GM12878 (cell line): ENCODE data around the gene GPR75. TPM values are rescaled to one million over a fixed set of nuclear protein-coding genes. Genes with fewer than 3 reads are reported as not detected.

Experiments used
- ATAC-seq: fragments of 200-7000 bp; cut with Tn5 transposase; 3 replicates; pipeline ENCODE4 v1.9.1; 2020; ENCODE audit warnings: mild to moderate bottlenecking, moderate library complexity
- BruUV-seq: library from RNA; stranded (reverse); fragments of 400-500 nt; replicated peaks from 2 replicates; lab custom pipeline; 2021; lab: Mats Ljungman, UMichigan
- CTCF ChIA-PET: fragments of 300-600 bp; sonication (Branson Sonifier 250); formaldehyde crosslinking; extraction: SDS; loops from one replicate; lab custom pipeline; 2021; ENCODE audit warnings: inconsistent platforms; lab: Yijun Ruan, JAX
- POLR2A ChIA-PET: fragments of 350-600 bp; formaldehyde crosslinking; extraction: SDS; loops from one replicate; lab custom pipeline; 2021; ENCODE audit warnings: inconsistent platforms; lab: Charles Lee
- RAD21 ChIA-PET: fragments of 300-600 bp; sonication (Branson Sonifier 250); formaldehyde crosslinking; loops from one replicate; lab custom pipeline; 2023; ENCODE audit warnings: antibody characterized with exemption; ENCODE audit not compliant: unreplicated experiment; lab: Charles Lee
- SMC1A ChIA-PET: fragments of 300-600 bp; sonication (Branson Sonifier 250); formaldehyde crosslinking; loops from one replicate; lab custom pipeline; 2023; ENCODE audit not compliant: unreplicated experiment, uncharacterized antibody; lab: Charles Lee
- DNase-seq: peaks from one replicate; pipeline ENCODE4 v3.0.0-alpha.2; 2011; ENCODE audit warnings: low read depth, low spot score
- FAIRE-seq: peaks from 3 replicates; lab custom pipeline; 2011; peaks lifted over from hg19 to GRCh38; lab: Jason Lieb, UNC
- H2AFZ ChIP-seq: 2 replicates; pipeline ENCODE4 v1.6.0; 2011; ENCODE audit warnings: low read depth, low read length, control low read depth; ENCODE audit not compliant: control insufficient read depth
- H3K27ac ChIP-seq: 2 replicates; pipeline ENCODE4 v1.5.1; 2011; ENCODE audit warnings: control low read depth; ENCODE audit not compliant: control insufficient read depth, insufficient read depth
- H3K27me3 ChIP-seq, 2 experiments: replicated peaks in 1 of 2; 2 replicates each; pipeline versions ENCODE4 v1.6.0 to v1.6.1; 2011; ENCODE audit warnings: low read length in 1 of 2; ENCODE audit not compliant: control insufficient read depth in 2 of 2, insufficient read depth in 2 of 2
- H3K36me3 ChIP-seq, 2 experiments: 2 replicates each; pipeline ENCODE4 v1.5.1; 2011; ENCODE audit warnings: low read length in 1 of 2; ENCODE audit not compliant: control insufficient read depth in 2 of 2, insufficient read depth in 2 of 2
- H3K4me1 ChIP-seq: 2 replicates; pipeline ENCODE4 v1.6.1; 2011; ENCODE audit warnings: mild to moderate bottlenecking, low read length, moderate library complexity, mixed read lengths; ENCODE audit not compliant: control insufficient read depth, insufficient read depth
- H3K4me2 ChIP-seq: 2 replicates; pipeline ENCODE4 v1.6.0; 2011; ENCODE audit warnings: control low read depth; ENCODE audit not compliant: control insufficient read depth, insufficient read depth
- H3K4me3 ChIP-seq: fragments of 200-600 bp; sonication (generic); 2 replicates; pipeline ENCODE4 v1.5.1; 2016
- H3K79me2 ChIP-seq: 2 replicates; pipeline ENCODE4 v1.6.0; 2011; ENCODE audit warnings: low read length; ENCODE audit not compliant: control insufficient read depth, insufficient read depth
- H3K9ac ChIP-seq: 2 replicates; pipeline ENCODE4 v1.8.0; 2011; ENCODE audit warnings: low read length, control low read depth, mixed read lengths; ENCODE audit not compliant: control insufficient read depth, insufficient read depth
- H3K9me3 ChIP-seq: replicated peaks from 3 replicates; pipeline ENCODE4 v1.5.1; 2011; ENCODE audit warnings: mild to moderate bottlenecking, low read length; ENCODE audit not compliant: control insufficient read depth, insufficient read depth
- H4K20me1 ChIP-seq: 2 replicates; pipeline ENCODE4 v1.6.0; 2011; ENCODE audit not compliant: control insufficient read depth, insufficient read depth
- ASH2L ChIP-seq: fragments of 300-600, 200-600 bp; sonication (generic); IDR thresholded peaks from 2 replicates; pipeline ENCODE4 v1.6.1; 2017; ENCODE audit warnings: low read depth, mild to moderate bottlenecking, borderline replicate concordance
- MYC ChIP-seq: IDR thresholded peaks from 2 replicates; pipeline ENCODE4 v1.6.1; 2011; ENCODE audit warnings: mild to moderate bottlenecking, low read length, moderate library complexity, inconsistent platforms; ENCODE audit not compliant: insufficient read depth, insufficient replicate concordance, insufficient read length, severe bottlenecking
- NBN ChIP-seq: fragments of 450-650 bp; IDR thresholded peaks from 2 replicates; pipeline ENCODE4 v1.6.1; 2016
- NFIC ChIP-seq: IDR thresholded peaks from 2 replicates; pipeline ENCODE4 v1.6.1; 2012; ENCODE audit warnings: low read depth, mild to moderate bottlenecking, inconsistent platforms, low read length, moderate library complexity
- POU2F2 ChIP-seq: IDR thresholded peaks from 3 replicates; pipeline ENCODE4 v1.6.1; 2011; ENCODE audit warnings: low read depth, mild to moderate bottlenecking, low read length, borderline replicate concordance
- RB1 ChIP-seq: fragments of 450-650 bp; formaldehyde crosslinking; IDR thresholded peaks from 2 replicates; pipeline ENCODE4 v1.6.1; 2017; ENCODE audit warnings: mild to moderate bottlenecking, borderline replicate concordance
- RUNX3 ChIP-seq: IDR thresholded peaks from 2 replicates; pipeline ENCODE4 v1.6.1; 2012; ENCODE audit warnings: low read length, inconsistent platforms
- SMAD5 ChIP-seq: IDR thresholded peaks from 2 replicates; pipeline ENCODE4 v1.6.1; 2016; ENCODE audit warnings: antibody characterized with exemption, low read depth
- SMARCA5 ChIP-seq: fragments of 450-650 bp; IDR thresholded peaks from 2 replicates; pipeline ENCODE4 v1.6.1; 2017; ENCODE audit warnings: mild to moderate bottlenecking
- TCF12 ChIP-seq: IDR thresholded peaks from 2 replicates; pipeline ENCODE4 v1.6.1; 2011; ENCODE audit warnings: low read depth, mild to moderate bottlenecking, low read length
- YY1 ChIP-seq: IDR thresholded peaks from 2 replicates; pipeline ENCODE4 v1.6.1; 2011; ENCODE audit warnings: low read depth, mild to moderate bottlenecking, low read length
- ZNF592 ChIP-seq: fragments of 450-650 bp; IDR thresholded peaks from 2 replicates; pipeline ENCODE4 v1.6.1; 2017; ENCODE audit warnings: mild to moderate bottlenecking, moderate library complexity
- WGBS: methylation state at CpG from one replicate; pipeline ENCODE4 v1.1.6; 2016; ENCODE audit warnings: low lambda C conversion rate; ENCODE audit not compliant: insufficient replicate concordance, insufficient coverage; ENCODE audit errors: missing lambda C conversion rate; 5-methylcytosine and 5-hydroxymethylcytosine counted together
- in situ Hi-C: fragments of 300-500 bp; cut with MboI; formaldehyde crosslinking; loops from 9 replicates; pipeline ENCODE4 v1.14.3; 2018; ENCODE audit warnings: mixed read lengths
- intact Hi-C: fragments of 100-400 bp; cut with micrococcal nuclease; formaldehyde crosslinking; loops from one replicate; pipeline ENCODE4 v1.14.2; 2022; ENCODE audit not compliant: unreplicated experiment
- polyA plus RNA-seq, 11 experiments: library from polyadenylated mRNA; depleted of rRNA in 4 of 11; unstranded in 6 of 11; stranded (reverse) in 5 of 11; fragments of >200 nt; fragmentation: Nextera tagmentation in 4 of 11; fragmentation: Illumina TruSeq in 1 of 11; extraction: Ambion mirVana in 4 of 11; extraction: Trizol in 1 of 11; gene quantifications; 1 replicate in 1 of 11; 2 replicates in 10 of 11; pipeline versions ENCODE4 v1.2.1 to v1.2.3, GENCODE V29; 2011 to 2016; ENCODE audit warnings: inconsistent platforms in 2 of 11, missing spikeins in 2 of 11, low read depth in 1 of 11
- total RNA-seq, 4 experiments: library from RNA; depleted of rRNA in 3 of 4; stranded (reverse); fragments of >200 nt in 3 of 4; fragmentation: Illumina TruSeq in 1 of 4; extraction: Trizol in 1 of 4; gene quantifications; 2 replicates each; pipeline versions ENCODE4 v1.2.1 to v1.2.3, GENCODE V29; 2013 to 2021
- TF ChIP-seq, protein P1 (sequence below): fragments of 450-650 bp; IDR thresholded peaks from 2 replicates; pipeline ENCODE4 v1.6.1; 2017; ENCODE audit warnings: antibody characterized with exemption, mild to moderate bottlenecking, moderate library complexity

Gene GPR75
- total and polyA plus RNA-seq, 10 of the 15 experiments (the other 5 are each of a cell fraction or from before 2014, with no cell fraction given): 0.02 to 3.5 (median 2.3) TPM; not detected in 2

DNA sequence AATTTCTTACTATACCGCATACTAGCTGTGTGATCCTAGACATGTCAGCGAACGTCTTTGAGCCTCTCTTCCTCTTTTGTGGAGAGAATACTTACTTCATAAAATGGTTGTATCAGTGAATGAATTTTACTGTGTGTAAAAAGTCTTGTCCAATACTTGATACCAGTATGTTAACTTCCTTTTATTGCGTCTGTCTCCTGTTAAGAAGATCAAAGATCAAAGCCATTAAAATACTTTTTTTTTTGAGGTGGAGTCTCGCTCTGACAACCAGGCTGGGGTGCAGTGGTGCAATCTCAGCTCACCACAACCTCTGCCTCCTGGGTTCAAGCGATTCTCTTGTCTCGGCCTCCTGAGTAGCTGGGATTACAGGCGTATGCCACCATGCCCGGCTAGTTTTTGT is 39.7 kb downstream of the GPR75 start:
- RAD21 ChIA-PET: no interaction called here

DNA sequence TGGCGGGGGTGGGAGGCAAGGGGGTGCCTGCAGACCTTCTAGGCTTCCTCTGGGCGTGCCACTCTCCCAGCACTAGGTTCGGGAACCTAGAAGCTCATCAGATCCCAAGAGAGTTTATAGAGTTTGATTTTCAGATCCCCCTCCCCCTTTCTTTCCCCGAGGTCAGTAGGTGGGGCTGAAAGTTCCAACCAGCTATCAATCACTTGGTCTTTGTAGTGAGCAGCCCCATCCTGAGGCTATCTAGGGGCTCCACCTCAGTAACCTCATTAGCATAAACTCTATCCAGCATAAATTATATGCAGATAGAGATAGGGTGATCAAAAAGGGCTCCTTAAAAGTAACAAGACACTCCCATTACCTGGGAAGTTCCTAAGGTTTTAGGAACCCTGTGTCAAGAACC is 40.1 kb downstream of the GPR75 start:
- no peaks in the 10 kb centered on the region for H3K79me2 ChIP-seq
- H4K20me1 ChIP-seq: no peaks in the 10 kb centered on the region
- DNase-seq (no peak), FAIRE-seq (no peak)
- H3K4me2 ChIP-seq: no peak overlapping the region
- BruUV-seq: no TSS peak
- SMC1A ChIA-PET: no interaction called here
- RAD21 ChIA-PET: interaction anchor here (0.7 kb wide), 1 partner anchor 390 kb away, joined by 5 read pairs; no protein-coding TSS in a partner anchor
- CTCF ChIA-PET: no interaction called here
- H3K4me1 ChIP-seq: no peaks in the 10 kb centered on the region
- POLR2A ChIA-PET: interaction anchor here (0.6 kb wide), 1 partner anchor 606 kb away, joined by 3 read pairs; no protein-coding TSS in a partner anchor
- TF ChIP-seq RB1: no peak
- TF ChIP-seq ZNF592: no peak
- TF ChIP-seq, protein P1, sequence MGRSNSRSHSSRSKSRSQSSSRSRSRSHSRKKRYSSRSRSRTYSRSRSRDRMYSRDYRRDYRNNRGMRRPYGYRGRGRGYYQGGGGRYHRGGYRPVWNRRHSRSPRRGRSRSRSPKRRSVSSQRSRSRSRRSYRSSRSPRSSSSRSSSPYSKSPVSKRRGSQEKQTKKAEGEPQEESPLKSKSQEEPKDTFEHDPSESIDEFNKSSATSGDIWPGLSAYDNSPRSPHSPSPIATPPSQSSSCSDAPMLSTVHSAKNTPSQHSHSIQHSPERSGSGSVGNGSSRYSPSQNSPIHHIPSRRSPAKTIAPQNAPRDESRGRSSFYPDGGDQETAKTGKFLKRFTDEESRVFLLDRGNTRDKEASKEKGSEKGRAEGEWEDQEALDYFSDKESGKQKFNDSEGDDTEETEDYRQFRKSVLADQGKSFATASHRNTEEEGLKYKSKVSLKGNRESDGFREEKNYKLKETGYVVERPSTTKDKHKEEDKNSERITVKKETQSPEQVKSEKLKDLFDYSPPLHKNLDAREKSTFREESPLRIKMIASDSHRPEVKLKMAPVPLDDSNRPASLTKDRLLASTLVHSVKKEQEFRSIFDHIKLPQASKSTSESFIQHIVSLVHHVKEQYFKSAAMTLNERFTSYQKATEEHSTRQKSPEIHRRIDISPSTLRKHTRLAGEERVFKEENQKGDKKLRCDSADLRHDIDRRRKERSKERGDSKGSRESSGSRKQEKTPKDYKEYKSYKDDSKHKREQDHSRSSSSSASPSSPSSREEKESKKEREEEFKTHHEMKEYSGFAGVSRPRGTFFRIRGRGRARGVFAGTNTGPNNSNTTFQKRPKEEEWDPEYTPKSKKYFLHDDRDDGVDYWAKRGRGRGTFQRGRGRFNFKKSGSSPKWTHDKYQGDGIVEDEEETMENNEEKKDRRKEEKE: no peak
- TF ChIP-seq NFIC: no peak
- TF ChIP-seq POU2F2: no peak
- TF ChIP-seq, all 136 proteins: peak for 0
- H3K27me3 ChIP-seq: no peaks in the 10 kb centered on the region
- in situ Hi-C loops (no loop called here), intact Hi-C loops (loop anchor here (5.0 kb wide), 1 partner anchor 397 kb away; no protein-coding TSS in a partner anchor)
- no peaks in the 10 kb centered on the region for H3K9me3 ChIP-seq
- 68% methylated on average over 4 of the region's 4 CpGs for WGBS
- H2AFZ ChIP-seq: no peak overlapping the region
- ATAC-seq: no peak
- H3K36me3 ChIP-seq: peaks cover 0 to 3% of the 10 kb centered on the region in 2 experiments; a peak in 3 of 4 replicates
- H3K27ac ChIP-seq: no peak overlapping the region
- no peak overlapping the region for H3K4me3 ChIP-seq
- no peak overlapping the region for H3K9ac ChIP-seq

More for the DNA sequence above, 39.7 kb downstream of the GPR75 start:
- no peak for DNase-seq
- Histone ChIP-seq H3K27me3 (no peaks in the 10 kb centered on the region), H3K36me3 (peaks cover 0 to 3% of the 10 kb centered on the region in 2 experiments; a peak in 3 of 4 replicates), H3K79me2 (no peaks in the 10 kb centered on the region), H3K4me1 (no peaks in the 10 kb centered on the region), H3K4me3 (no peak overlapping the region), H3K4me2 (no peak overlapping the region), H2AFZ (no peak overlapping the region), H3K9ac (no peak overlapping the region), H4K20me1 (no peaks in the 10 kb centered on the region), H3K27ac (no peak overlapping the region), H3K9me3 (no peaks in the 10 kb centered on the region)
- no peak for TF ChIP-seq TCF12
- TF ChIP-seq SMAD5: no peak
- no peak for TF ChIP-seq NBN
- no peak for TF ChIP-seq MYC
- TF ChIP-seq SMARCA5: no peak
- no peak for TF ChIP-seq ASH2L
- TF ChIP-seq YY1: no peak
- no peak for TF ChIP-seq RUNX3
- no peak for ATAC-seq
- FAIRE-seq: no peak
- in situ Hi-C loops (no loop called here), intact Hi-C loops (no loop called here)
- ChIA-PET SMC1A (interaction anchor here (0.9 kb wide), 1 partner anchor 53 kb away, joined by 3 read pairs; the partner anchor contains the start of gene CHAC2), CTCF (no interaction called here), POLR2A (no interaction called here)
- WGBS: 90% methylated on average over 9 of the region's 9 CpGs
- no TSS peak for BruUV-seq
